Limb (tissue), 2 donors: ENCODE data around the gene PLPP2.

ENCODE experiments used
- DNase-seq, 2 donors: peaks; one replicate each; pipeline ENCODE4 v3.0.0-alpha.2; 2016; ENCODE audit errors: extremely low spot score in 2 of 2

Gene PLPP2

GRCh38 chr19:315811-316210 is 24.6 kb upstream of the PLPP2 start:
- DNase-seq: no peak

GRCh38 chr19:313988-314815 is 23.0 kb upstream of the PLPP2 start:
- no peak for DNase-seq

GRCh38 chr19:313169-313987 is 22.2 kb upstream of the PLPP2 start:
- no peak for DNase-seq

GRCh38 chr19:311813-312261 is 20.6 kb upstream of the PLPP2 start:
- no peak for DNase-seq

GRCh38 chr19:310781-311496 is 19.7 kb upstream of the PLPP2 start:
- DNase-seq: no peak

- peak; percentile 67 to 79 for DNase-seq
Observed at GRCh38 chr19:310141-310651, 19.0 kb upstream of the PLPP2 start.

- DNase-seq: no peak
Observed at GRCh38 chr19:309206-309565, 18.0 kb upstream of the PLPP2 start.

- no peak for DNase-seq
Observed at GRCh38 chr19:308471-309205, 17.4 kb upstream of the PLPP2 start.

- no peak for DNase-seq
Observed at GRCh38 chr19:307793-308420, 16.7 kb upstream of the PLPP2 start.

GRCh38 chr19:307111-307531 is 15.9 kb upstream of the PLPP2 start:
- no peak for DNase-seq

GRCh38 chr19:306151-306900 is 15.1 kb upstream of the PLPP2 start:
- no peak for DNase-seq

GRCh38 chr19:305240-306150 is 14.3 kb upstream of the PLPP2 start:
- DNase-seq: no peak

- DNase-seq: no peak
Observed at GRCh38 chr19:296476-297225, 5.4 kb upstream of the PLPP2 start.

GRCh38 chr19:295687-296370 is 4.6 kb upstream of the PLPP2 start:
- no peak for DNase-seq

- DNase-seq: peak in 1 of 2 donors; percentile 60
Observed at GRCh38 chr19:294946-295686, 3.9 kb upstream of the PLPP2 start.

- no peak for DNase-seq
Observed at GRCh38 chr19:294341-294945, 3.2 kb upstream of the PLPP2 start.
